ENCODE results near the gene BOLA3. TPM values are rescaled to one million over a fixed set of nuclear protein-coding genes. Genes with fewer than 3 reads are reported as not detected.

Gene BOLA3
- total RNA-seq, 2 experiments from 2014 or later: 131 to 135 TPM

- Mint-ChIP-seq H3K27ac (no peak overlapping the region), H3K36me3 (ENCODE audit: low read depth) (peaks cover 20% of the 10 kb centered on the region), H3K4me1 (ENCODE audit: low read depth) (no peaks in the 10 kb centered on the region), H3K9me3 (no peaks in the 10 kb centered on the region), H3K4me3 (no peak overlapping the region), H3K27me3 (no peaks in the 10 kb centered on the region)
- no peak for ATAC-seq
- TF ChIP-seq CTCF (IDR thresholded peaks at IDR 0.05): no peak
- ChIA-PET CTCF (no interaction called here), POLR2A (interaction anchor here (1.1 kb wide), 1 partner anchor 31 kb away, joined by 4 read pairs; no protein-coding TSS in a partner anchor)
- intact Hi-C loops (cut with micrococcal nuclease): no loop called here
- no peak for DNase-seq
Measured at GRCh38 chr2:74099271-74099670, 48.4 kb downstream of the BOLA3 start.

- DNase-seq (no peak), ATAC-seq (no peak)
- CTCF ChIA-PET: interaction anchor here (0.6 to 1.2 kb wide), 3 partner anchors 40 to 237 kb away, joined by 3 read pairs; no protein-coding TSS in a partner anchor
- POLR2A ChIA-PET: no interaction called here
- no peak for TF ChIP-seq CTCF (IDR thresholded peaks at IDR 0.05)
- Mint-ChIP-seq H3K4me1 (ENCODE audit: low read depth) (no peaks in the 10 kb centered on the region), H3K27ac (peak overlapping the region; percentile 17), H3K4me3 (no peak overlapping the region), H3K27me3 (no peaks in the 10 kb centered on the region), H3K9me3 (no peaks in the 10 kb centered on the region), H3K36me3 (ENCODE audit: low read depth) (peaks cover 25% of the 10 kb centered on the region)
- intact Hi-C loops (cut with micrococcal nuclease): no loop called here
Measured at GRCh38 chr2:74097574-74097973, 50.1 kb downstream of the BOLA3 start.

- Mint-ChIP-seq H3K27me3 (no peaks in the 10 kb centered on the region), H3K9me3 (no peaks in the 10 kb centered on the region), H3K27ac (peak overlapping the region; percentile 39), H3K36me3 (ENCODE audit: low read depth) (peaks cover 24% of the 10 kb centered on the region), H3K4me3 (no peak overlapping the region), H3K4me1 (ENCODE audit: low read depth) (no peaks in the 10 kb centered on the region)
- TF ChIP-seq CTCF (IDR thresholded peaks at IDR 0.05): no peak
- DNase-seq (no peak), ATAC-seq (no peak)
- CTCF ChIA-PET: interaction anchor here (1.0 kb wide), 1 partner anchor 272 kb away, joined by 3 read pairs; no protein-coding TSS in a partner anchor
- intact Hi-C loops (cut with micrococcal nuclease): no loop called here
- POLR2A ChIA-PET: no interaction called here
Measured at GRCh38 chr2:74096052-74096451, 51.7 kb downstream of the BOLA3 start.

- ChIA-PET CTCF (interaction anchor here (1.0 kb wide), 1 partner anchor 271 kb away, joined by 3 read pairs; no protein-coding TSS in a partner anchor), POLR2A (no interaction called here)
- no peaks in the 10 kb centered on the region for H3K9me3 Mint-ChIP-seq
- ATAC-seq: no peak
- no peaks in the 10 kb centered on the region for H3K4me1 Mint-ChIP-seq (ENCODE audit: low read depth)
- DNase-seq: no peak
- intact Hi-C loops (cut with micrococcal nuclease): no loop called here
- H3K36me3 Mint-ChIP-seq (ENCODE audit: low read depth): peaks cover 26% of the 10 kb centered on the region
- H3K27ac Mint-ChIP-seq: peak overlapping the region; percentile 39
- TF ChIP-seq CTCF (IDR thresholded peaks at IDR 0.05): no peak
- no peaks in the 10 kb centered on the region for H3K27me3 Mint-ChIP-seq
- no peak overlapping the region for H3K4me3 Mint-ChIP-seq
Measured at GRCh38 chr2:74095632-74096031, 52.1 kb downstream of the BOLA3 start.

GRCh38 chr2:74094291-74094690 is 53.4 kb downstream of the BOLA3 start:
- Mint-ChIP-seq H3K4me1 (ENCODE audit: low read depth) (no peaks in the 10 kb centered on the region), H3K27ac (no peak overlapping the region), H3K9me3 (no peaks in the 10 kb centered on the region), H3K27me3 (no peaks in the 10 kb centered on the region), H3K36me3 (ENCODE audit: low read depth) (peaks cover 26% of the 10 kb centered on the region), H3K4me3 (no peak overlapping the region)
- ChIA-PET POLR2A (no interaction called here), CTCF (no interaction called here)
- TF ChIP-seq CTCF (IDR thresholded peaks at IDR 0.05): no peak
- DNase-seq (no peak), ATAC-seq (no peak)
- intact Hi-C loops (cut with micrococcal nuclease): no loop called here
